Right lung (tissue), 5 donors: ENCODE results near the gene LINGO4. TPM values are rescaled to one million over a fixed set of nuclear protein-coding genes. Genes with fewer than 3 reads are reported as not detected.

Experiments
- DNase-seq, 2 donors: peaks; one replicate each; pipeline ENCODE4 v3.0.0-alpha.2; 2013
- polyA plus RNA-seq, 5 donors: library from polyadenylated mRNA; unstranded; fragments of 120-200 nt; gene quantifications; one replicate each; pipeline versions ENCODE4 v1.2.1 to v1.2.3, GENCODE V29; 2013; ENCODE audit warnings: inconsistent platforms in 1 of 5, low replicate concordance in 1 of 5; ENCODE audit not compliant: insufficient read length in 5 of 5, insufficient read depth in 1 of 5

Gene LINGO4
- polyA plus RNA-seq, 5 donors, result 0.05 to 0.19 (median 0.11) TPM; not detected in 1

DNA sequence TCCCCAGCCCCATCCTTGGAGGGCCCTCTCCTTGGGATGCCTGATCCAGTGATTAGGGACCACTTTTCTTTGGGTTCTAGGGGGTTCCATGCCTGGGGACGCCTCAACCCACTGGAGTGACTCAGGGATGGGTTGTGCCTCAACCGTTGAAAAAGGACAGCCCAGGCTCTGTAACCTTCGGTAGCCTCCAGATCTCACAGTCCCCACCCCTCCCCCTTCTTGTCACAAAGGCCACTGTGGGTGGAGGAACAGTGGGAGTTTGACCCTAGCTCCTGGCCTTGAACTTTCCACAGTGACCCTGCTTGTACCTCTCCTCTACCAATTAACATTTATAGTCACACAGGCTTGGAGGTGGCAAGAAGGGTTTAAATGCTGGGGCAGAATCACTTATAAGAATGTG lies 29.0 kb upstream of the LINGO4 start:
- no peak for DNase-seq

DNA sequence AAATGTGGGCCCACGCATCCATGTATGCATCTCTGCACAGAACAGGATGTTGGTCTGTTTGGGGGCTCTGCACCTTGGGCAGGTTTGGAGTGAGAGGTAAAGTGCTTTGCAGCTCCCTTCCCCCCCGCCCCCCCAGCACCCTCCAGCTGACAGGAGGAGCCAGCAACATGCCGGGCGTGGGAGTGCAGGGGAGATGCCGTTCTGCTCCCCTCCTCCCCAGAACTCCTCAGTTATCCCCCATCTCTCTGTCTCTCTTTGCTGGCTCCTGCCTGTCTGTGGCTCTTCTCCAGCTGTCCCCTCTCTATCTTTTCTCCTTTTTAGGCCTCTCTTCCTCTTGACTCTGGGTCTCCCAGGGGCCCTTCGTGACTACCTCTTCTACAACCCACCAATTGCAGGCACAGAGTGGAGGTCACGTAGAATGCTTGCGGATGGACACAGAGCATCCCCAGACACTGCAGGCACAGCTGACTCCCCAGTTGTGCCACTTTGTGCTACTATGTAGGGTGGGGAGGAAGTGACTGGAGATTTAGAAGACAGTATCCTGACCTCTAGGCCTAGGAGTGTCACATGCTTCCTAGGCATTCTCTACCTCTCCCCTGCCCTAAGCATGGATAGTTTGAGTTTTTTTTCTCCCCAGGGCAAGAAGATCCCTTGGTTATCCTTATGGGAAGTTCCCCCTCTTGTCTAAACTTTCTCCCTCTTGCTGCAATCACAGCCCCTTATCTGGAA lies 28.1 kb upstream of the LINGO4 start:
- DNase-seq, result no peak

DNA sequence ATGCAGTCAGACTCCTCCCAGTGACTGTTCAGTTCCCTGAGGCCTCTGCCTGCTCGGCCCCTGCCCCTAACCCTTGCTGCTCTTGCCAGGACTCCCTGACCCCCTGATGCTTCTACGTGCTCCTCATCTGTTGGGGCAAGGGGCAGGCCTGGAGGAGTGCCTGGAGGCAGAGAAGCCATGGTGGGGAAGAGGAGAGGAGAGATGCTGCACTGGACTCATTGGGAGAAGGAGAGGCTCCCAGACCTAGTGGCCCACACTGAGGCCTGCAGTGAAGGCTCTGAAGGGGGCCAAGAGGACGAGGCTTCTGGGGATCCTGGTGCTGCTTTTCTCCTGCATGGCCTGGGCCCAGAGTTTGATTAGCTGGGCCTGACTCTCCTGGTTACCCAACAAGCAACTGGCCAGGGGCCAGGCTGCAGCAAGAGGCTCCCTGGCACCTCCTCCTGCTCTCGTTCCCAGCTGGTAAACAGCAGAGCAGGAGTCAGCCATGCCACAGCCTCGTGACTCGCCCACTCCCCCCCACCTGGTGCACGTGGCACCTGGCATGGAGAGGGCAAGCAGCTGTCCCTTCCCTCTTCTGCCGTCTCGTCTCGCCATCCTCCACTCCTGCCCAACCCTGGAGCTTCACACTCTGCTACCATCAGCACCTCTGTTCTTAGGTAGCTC lies 27.2 kb upstream of the LINGO4 start:
- DNase-seq, result peak; percentile 78 to 80

DNA sequence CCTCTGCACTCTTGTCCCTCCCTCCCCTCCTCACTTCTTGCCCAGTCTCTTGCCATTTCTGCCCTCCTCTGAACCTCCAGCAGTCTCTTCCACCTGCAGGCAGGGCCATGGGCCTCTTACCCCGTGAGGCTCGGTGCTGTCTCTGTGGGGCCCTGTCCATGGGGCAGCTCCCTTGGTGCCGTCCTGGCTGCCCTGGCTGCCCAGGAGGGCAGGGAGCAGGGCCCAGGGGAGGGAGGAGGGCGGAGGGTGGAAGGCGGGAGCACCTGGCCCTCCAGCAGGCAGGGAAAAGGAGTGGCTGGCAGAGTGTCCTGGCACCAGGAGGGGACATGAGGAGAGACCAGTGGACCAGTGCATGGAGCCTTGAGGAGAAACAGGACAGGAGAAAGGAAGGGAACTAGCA lies 26.4 kb upstream of the LINGO4 start, which contains the start of gene RORC:
Gene RORC (minus strand): TSS at position 198 of the 400 bp plus-strand sequence. CDS start 38 bp downstream, at position 160.
- no peak for DNase-seq

DNA sequence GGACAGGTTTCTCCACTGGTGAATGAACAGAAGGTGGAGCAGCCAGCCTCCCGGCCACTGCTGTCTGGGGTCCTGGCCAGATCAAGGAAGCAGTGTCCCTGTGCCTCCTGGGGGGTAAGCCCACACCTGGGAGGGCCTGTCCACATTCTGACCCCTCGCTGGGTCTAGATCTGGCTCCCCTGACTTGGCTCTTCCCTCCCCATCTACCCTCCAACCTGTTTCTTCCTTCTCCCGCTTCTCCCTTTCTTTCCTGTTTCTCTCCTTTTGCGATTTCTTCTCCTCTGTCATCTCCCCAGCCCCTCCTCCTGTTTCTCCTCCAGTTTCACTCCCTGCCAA lies 26.0 kb upstream of the LINGO4 start:
- DNase-seq, result no peak

DNA sequence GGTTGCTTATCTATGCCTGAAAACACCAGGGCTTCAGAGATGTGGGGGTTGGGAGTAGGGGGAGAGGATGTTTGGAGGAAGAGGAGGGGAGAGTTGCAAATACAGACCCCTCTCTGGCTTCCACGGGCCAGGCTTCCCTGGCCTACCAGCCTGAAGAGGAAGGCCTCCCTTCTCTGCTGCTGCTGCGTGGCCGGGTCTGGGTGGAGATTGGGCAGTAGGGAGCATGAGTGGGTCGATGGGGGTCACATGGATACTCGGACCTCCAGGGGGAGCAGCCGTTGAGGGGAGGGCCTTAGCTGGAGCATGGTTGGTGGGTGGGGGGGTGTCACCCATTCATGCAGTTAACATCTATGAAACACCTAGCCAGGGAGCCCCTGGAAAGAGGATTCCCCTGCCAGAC lies 24.8 kb upstream of the LINGO4 start:
- no peak for DNase-seq

DNA sequence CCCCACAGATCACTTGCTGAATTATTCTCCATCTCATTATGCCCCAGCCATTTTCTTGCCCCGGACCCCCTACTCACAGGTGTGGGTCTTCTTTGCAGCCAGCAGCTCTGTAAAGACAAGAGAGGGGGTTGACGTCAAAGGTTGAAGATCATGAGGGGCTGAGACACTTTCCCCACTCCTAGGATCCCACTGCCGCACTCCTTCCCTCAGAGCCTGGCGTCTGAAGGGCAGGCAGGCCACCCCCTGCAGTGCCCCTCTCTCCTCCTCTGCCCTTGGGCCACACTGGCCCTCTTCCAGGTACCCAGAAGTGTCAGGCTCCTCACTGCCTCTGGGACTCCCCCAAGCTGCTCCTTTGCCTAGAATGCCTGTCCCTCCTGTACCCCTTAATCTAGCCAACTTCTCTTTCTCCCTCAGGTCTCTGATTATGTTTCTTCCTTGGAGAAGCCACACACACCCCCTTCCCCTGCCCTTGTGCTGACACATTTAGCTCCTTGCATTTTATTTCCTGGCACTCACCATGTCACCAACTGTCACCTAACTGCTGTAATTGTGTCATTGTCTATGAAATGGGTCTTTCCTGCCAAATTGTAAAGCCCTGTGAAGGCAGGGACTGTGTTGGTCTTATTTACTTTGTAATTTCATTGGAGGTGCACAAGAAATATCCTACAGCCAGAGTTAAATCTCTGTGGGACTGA lies 24.3 kb upstream of the LINGO4 start:
- DNase-seq, result no peak

DNA sequence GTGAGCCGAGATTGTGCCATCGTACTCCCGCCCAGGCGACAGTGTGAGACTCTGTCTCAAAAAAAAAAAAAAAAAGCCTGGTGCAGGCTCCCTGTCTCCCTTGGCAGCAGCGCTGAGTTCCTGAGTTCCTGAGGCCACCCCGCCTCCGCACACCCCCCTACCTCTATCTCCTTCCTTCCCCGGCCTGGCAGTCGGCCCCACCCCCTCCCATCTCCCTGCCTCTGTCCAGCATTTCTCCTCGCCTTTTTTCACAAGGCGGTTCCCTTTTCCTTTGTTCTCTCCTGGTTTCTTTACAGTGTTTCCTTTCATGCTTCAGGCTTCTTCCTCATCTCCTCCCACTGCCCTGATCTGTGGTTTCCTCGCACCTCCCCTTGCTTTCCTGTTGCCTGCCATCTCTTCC lies 23.7 kb upstream of the LINGO4 start:
- peak in 1 of 2 donors; percentile 36 for DNase-seq

DNA sequence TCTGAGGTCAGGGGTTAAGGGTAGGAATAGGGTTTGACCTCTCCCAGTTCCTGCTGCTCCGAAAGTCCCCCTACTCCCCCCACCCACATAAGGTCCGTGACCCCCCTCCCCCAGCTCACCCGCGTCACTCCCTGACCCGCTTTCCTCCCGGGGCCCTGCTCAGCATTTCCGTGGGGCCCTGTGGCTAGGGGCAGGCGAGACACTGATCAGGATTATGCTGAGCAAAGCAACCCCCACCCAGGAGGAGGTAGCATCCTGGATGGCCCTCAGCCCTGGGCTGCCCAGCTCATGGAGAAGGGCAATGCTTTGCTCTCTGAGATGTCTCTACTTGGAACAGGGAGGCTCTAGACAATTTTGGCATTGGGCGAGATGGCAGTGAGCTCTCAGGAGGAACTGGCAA lies 22.6 kb upstream of the LINGO4 start:
- DNase-seq, result no peak

DNA sequence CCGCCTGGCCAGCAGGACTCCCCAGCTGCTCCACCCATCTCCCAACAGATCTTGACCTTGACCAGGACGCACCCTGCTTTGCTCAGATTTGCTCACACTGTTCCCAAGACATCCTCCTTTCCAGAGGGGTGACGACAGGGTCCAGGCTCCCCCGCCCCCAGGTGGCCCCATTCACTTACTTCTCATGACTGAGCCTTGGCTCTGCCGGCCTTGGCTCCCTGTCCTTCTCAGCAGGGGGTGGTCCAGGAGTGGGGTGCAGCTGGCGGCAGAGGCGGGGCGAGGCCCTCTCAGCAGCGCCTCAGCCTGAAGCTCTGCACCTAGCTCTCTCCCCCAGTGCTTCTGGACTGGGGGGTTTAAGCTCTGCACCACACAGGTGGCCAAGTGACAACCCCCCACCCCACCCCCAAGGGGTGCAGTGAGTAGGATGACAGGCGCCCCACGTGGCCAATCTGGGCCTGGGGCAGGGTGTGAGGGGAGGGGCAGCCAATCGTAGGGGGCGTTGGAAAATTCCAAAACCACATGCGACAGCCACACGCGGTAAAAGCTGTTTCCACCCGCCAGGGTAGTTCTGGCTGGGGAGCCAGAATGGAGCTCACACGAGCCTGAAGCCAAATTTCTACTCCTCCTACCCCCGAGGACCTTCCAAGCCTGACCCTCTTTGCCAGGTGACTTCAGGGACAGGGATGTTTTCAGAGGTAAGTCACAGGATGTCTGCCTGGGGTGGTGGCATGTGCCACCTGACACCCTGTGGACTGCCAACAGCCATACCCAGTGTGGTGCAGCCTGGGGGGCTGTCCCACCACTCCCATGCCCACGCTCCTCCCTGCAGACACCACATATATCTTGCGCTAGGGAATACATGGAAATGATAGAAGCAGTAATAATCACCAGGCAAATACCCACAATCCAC lies 20.8 kb upstream of the LINGO4 start:
- DNase-seq, result no peak

DNA sequence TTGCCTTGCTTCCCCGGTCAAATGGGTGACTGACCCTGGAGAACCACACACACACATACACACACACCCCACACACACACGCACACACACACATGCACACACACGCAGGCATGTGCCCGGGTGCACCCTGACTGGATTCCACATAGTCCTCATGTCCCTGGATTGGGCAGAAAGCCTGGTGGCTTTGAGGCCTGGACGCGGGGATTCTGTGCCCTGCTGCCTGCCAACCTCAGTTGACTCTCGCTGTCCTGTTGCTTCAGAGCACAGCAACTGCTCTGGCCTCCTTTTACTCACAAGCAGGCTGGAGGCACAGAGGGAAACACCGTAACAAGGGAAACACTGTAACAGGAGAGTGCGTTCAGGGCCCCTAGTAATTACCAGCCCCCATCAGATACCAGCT lies 20.0 kb upstream of the LINGO4 start:
- no peak for DNase-seq

DNA sequence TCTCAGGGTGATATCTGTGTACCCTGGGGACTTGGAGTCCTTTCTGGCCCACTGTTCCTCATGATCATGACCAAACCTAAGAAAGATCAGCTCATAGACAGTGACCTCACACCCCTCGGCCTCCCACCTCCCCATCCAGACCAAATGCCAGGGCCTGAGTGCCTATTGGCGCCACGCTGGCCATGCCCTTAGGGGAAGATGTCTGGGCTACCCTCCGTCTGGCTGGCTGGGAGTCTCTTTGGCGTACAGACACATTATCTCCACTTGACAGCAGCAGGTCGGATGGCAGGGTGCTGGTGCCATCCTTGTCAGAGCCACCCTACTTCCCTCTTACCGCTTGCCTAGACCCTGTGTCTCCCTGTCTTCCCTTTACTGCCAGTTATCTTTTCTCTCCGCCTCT lies 18.0 kb upstream of the LINGO4 start:
- DNase-seq, result no peak

DNA sequence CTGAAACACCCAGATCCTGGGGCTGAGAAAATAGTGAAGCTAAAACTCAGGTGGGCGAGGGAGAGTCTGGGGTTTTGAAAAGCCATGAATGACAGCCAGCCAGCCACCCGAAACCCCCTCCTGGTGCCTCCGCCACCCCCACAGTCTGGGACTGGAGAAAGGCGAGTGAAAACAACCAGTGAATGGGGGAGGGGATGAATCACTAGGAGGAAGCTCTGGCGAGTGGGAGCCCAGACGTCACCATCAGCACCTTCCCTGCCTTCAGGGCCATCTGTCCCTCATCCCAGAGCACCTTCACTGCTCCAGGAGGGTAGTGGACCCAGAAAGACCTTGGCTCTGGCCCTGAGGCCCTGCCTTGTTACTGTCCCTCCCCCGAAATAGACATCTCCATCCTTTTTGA lies 17.2 kb upstream of the LINGO4 start:
- no peak for DNase-seq

DNA sequence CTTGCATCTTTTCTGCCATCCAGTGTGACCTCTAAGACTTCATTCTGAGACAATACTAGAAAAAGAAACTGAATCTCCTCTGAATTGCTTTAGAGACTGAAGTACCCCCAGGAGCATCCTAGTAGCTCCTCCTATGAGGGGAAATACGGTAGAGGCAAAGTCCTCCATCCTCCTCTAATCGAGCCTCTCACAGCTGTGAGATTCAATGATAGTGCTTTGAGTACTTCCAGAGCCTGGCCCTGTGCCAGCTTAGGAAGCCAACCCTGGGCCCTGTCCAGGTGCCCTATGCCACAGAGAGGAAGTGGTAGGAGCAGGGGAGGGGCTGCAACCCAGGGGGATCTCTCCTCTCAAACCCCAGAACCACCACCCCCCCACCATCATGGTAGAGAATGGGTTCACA lies 15.7 kb upstream of the LINGO4 start:
- no peak for DNase-seq

DNA sequence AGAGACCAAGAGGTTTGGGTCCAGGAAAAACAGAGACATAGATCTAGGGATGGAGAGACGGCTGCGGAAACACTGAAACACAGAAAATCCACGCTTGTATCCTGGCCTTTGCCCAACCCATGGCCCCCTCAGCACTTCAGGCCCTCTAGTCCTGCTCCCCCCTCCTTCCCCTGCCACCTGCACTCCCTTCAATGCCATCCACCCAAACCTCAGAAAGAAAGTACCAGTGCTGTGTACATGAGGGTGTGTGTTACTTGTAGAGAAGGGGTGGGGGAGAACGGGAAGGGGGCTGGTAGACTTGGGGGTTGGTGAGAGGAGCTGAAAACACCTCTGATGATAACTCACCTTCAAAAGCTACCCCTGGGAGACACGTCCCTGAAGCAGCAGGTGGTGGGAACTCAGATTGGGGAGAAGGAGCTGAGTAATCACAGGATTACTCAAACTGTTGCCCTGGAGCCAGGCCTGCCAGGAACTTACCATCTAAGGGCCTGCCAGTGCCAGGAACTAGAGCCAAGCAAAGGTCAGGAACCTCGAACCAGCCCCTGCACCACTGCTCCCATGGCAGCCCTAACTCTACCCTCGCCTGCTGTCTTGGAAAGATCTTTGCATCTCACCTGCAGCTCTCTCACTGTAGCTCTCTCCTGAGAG lies 14.9 kb upstream of the LINGO4 start:
- DNase-seq, result no peak

DNA sequence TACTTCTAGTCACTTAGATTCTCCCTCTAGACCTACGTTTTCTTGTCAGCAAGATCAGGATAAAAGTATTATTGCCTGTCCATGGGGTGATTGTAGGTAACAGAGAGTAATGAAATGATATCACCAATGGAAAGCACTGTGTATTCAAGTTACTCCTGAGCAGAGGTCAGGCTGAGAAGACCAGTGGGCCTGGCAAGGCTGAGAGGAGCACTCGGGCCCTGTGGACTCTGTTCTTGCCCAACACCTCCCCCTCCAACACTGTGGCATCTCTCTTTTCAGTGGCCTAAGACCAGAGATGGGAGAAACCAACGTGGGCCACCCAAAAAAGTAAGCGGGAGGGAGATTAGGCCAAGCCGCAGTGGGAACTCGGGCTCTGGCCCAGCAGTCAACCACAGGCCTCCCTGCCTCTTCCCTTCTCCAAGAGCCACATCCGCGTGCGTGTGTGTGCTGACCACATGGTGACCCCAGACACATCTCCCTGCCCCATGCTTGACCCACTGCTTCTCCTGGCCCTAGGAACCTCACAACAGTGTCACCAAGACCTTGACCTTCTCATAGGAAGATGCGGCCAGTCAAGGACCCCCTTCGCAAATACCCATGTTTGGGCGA lies 14.1 kb upstream of the LINGO4 start:
- DNase-seq, result no peak

DNA sequence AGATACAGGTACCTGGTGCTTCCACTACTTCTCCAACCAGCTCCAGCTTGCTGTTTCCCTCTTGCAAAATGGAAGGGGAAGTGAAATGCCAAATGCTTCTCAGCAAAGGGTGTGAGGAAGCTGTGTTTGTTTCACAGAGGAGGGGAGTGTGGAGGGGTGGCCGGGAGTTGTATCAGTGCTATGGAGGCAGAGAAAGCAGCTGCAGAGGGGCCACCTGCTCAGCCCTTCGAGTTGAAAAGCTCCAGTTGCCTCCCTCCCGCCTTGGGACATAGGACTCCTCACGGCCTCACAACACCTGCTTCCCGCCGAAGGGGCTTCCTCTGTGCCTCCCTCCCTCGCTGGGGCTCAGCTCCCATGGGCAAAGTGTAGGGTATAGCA lies 12.1 kb upstream of the LINGO4 start:
- no peak for DNase-seq

DNA sequence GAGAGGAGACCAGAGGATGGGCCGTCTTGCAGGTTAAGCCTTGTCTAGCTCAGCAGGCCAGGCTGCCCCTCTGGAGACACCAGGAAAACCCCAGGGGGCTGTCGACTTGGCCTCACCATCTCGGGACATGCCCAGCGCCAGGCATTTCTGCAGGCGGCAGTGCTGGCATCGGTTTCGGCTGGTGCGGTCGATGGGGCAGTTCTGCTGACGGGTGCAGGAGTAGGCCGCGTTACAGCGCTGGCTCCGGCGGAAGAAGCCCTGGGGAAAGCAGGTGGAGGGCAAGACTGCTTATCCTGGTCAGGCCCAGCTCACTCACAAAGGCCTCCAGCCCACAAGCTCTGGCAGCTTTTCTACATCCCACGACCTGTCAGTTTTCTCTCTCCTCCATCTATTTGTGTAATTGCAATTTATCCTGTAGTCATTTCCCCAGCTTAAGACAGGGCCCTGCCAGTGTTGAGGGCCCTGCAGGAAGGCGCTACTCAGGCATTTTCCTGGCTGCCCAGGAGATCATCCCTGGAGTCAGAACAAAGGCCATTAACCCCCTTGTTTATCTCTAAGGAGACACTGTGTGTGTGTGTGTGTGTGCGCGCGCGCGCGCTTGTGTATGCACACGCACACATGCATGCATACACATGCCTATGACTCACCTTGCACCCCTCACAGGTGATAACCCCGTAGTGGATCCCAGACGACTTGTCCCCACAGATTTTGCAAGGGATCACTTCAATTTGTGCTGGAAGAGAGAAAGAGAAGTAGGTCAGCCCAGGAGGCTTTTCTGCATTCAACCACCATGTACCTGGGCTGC lies 11.5 kb upstream of the LINGO4 start:
- DNase-seq, result no peak

DNA sequence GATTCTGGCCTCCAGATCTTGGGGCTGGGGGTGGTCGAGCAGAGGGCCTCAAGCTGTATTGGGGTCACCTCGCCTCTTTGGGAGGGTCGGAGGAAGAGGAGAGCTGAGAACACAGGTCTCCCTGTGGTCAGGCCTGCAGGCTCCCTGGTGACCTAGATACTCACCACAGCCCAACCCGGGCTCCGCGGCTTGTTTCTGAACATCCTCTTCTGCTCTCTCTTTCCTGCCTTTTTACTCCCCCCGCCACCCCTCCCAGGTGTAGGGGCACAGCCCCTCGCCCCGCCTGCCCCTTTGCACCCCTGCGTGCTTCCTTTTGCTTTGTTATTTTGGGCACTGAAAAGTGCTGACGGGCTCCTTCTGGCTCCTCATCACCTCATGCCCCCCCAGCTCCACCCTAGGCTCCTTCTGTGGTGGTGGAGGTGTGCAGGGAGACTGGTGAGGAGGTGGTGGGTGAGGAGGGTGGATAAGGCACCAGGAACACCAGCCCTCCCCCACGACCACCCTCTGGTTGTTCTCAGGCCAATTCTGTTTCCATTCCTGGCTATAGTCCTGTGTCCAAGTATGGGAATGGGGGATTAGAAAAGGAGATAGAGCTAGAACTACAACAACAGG lies 10.6 kb upstream of the LINGO4 start:
- no peak for DNase-seq
